Stimulated activated CD8-positive, alpha-beta memory T cell treated with anti-CD3 and anti-CD28 coated beads, Interleukin-12 subunit alpha, Interleukin-12 subunit beta, amount 100 ng/mL, for 1 hour (primary cell): ENCODE results near the gene ACSBG1.
"Not testable (repeated sequence)": the region's sequence is repeated elsewhere in the genome, so short reads cannot be mapped to it uniquely, and the experiment has no call there.

Source experiments
- DNase-seq: peaks from one replicate; pipeline ENCODE4 v3.0.0-alpha.2; 2020; ENCODE audit warnings: low read depth

The ACSBG1 gene

GRCh38 chr15:78167227-78167888, 67.0 kb downstream of the ACSBG1 start:
- no peak for DNase-seq

GRCh38 chr15:78164010-78164409, 70.4 kb downstream of the ACSBG1 start:
- DNase-seq, result no peak

GRCh38 chr15:78162038-78162437, 72.3 kb downstream of the ACSBG1 start:
- no peak for DNase-seq

- DNase-seq, result no peak
These were observed 75.0 kb downstream of the ACSBG1 start for GRCh38 chr15:78159395-78159794.

- no peak for DNase-seq
These were observed 77.2 kb downstream of the ACSBG1 start for GRCh38 chr15:78157203-78157602.

GRCh38 chr15:78156653-78157052, 77.7 kb downstream of the ACSBG1 start:
- DNase-seq, result no peak

GRCh38 chr15:78155355-78155939, 78.9 kb downstream of the ACSBG1 start:
- DNase-seq, result no peak

- DNase-seq, result no peak
These were observed 79.4 kb downstream of the ACSBG1 start for GRCh38 chr15:78154955-78155354.

- DNase-seq, result not testable (repeated sequence)
These were observed 83.3 kb downstream of the ACSBG1 start for GRCh38 chr15:78151075-78151474.

- no peak for DNase-seq
These were observed 84.3 kb downstream of the ACSBG1 start for GRCh38 chr15:78149805-78150751.

DNA sequence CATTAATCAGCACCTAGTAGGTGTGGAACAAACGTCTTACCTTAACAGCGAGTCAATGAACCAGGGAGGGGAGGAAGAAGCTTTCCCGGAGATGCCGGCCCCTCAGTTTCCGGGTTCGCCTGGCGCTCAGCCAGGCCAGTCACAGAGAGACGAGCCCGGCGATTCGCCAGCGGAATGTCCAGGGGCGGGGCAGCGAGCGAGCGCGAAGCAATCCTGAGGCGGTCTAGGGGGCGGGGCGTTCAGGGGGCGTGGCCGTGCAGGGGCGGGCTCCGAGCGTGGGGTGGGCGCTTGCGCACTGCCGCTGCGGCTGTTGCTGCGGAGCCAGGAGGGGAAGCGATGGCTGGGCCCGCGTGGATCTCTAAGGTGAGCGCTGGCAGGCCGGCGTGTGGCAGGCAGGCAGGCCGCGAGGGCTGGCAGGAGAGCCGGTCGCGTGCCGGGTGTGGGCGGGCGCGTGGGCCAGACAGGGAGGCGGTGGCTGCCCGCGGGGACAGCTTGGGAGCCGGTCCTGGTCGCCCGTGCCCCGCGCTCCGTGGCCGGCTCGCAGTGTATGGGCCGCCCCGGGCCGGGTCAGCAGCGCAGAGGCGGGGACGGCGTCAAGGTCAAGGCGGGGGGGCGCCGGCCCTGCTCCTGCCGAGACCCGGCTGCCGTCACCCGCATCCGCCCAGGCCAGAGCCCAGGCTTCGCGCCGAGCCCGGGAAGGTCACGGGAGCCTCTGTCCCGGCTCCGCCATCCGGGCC, 85.1 kb downstream of the ACSBG1 start, which contains the start of gene IDH3A:
Gene IDH3A (plus strand): TSS at position 295 of the 737 bp plus-strand sequence. CDS start 42 bp downstream, at position 337.
- peak; percentile 100 for DNase-seq

GRCh38 chr15:78148392-78149067, 85.8 kb downstream of the ACSBG1 start:
- no peak for DNase-seq

- DNase-seq, result no peak
These were observed 86.8 kb downstream of the ACSBG1 start for GRCh38 chr15:78147566-78147965.

GRCh38 chr15:78146425-78147154, 87.8 kb downstream of the ACSBG1 start:
- DNase-seq, result no peak

GRCh38 chr15:78142332-78142731, 92.0 kb downstream of the ACSBG1 start:
- no peak for DNase-seq

GRCh38 chr15:78140292-78140691, 94.1 kb downstream of the ACSBG1 start:
- DNase-seq, result no peak

GRCh38 chr15:78139578-78139977, 94.8 kb downstream of the ACSBG1 start:
- no peak for DNase-seq

DNA sequence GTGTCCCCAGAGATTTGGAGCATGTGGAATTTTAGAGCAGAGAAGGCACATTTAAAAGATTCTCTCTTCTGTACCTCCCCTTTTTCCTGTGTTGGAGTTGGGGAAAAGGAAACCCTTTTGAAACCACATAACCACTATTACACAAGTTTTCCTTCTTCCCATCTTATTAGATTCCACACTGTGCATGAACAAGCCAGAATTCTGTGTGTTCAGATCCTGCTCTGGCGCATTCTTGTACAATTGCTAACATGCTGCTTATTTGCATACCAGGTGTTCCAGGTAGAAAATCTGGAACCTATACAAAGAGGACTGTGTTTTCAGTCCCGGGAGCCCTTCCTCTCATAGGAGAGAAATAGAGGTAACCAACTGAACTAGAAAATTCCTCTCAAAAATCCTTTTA, 100.6 kb downstream of the ACSBG1 start:
- DNase-seq, result no peak

- peak; percentile 51 for DNase-seq
These were observed 102.9 kb downstream of the ACSBG1 start, which contains the start of gene CIB2 for GRCh38 chr15:78131295-78132061. Gene CIB2 (minus strand): TSS chr15:78131445. CDS start chr15:78131215, 230 bp downstream.
